H1 (cell line): ENCODE data around the gene ATP13A2. TPM values are rescaled to one million over a fixed set of nuclear protein-coding genes. Genes with fewer than 3 reads are reported as not detected.

Experiments used
- BACH1 ChIP-seq: IDR thresholded peaks from 2 replicates; pipeline ENCODE4 v1.6.1; 2012; ENCODE audit warnings: low read length, improper control_type of control experiment
- CBX5 ChIP-seq: fragments of 300-800, 300-1000 bp; sonication (generic); IDR thresholded peaks from 2 replicates; pipeline ENCODE4 v1.7.1; 2016; ENCODE audit warnings: antibody characterized with exemption, low read length, low read depth
- CEBPB ChIP-seq: IDR thresholded peaks from 2 replicates; pipeline ENCODE4 v1.6.1; 2012; ENCODE audit warnings: low read depth, low read length
- CHD1 ChIP-seq: IDR thresholded peaks from 2 replicates; pipeline ENCODE4 v1.6.1; 2012; ENCODE audit warnings: low read depth, low read length, improper control_type of control experiment
- CREB1 ChIP-seq: IDR thresholded peaks from 2 replicates; pipeline ENCODE4 v1.6.1; 2012; ENCODE audit warnings: inconsistent platforms
- MAX ChIP-seq: IDR thresholded peaks from 2 replicates; pipeline ENCODE4 v1.6.1; 2012; ENCODE audit warnings: inconsistent platforms
- NANOG ChIP-seq: IDR thresholded peaks from 2 replicates; pipeline ENCODE4 v1.6.1; 2011; ENCODE audit warnings: low read length, low read depth, mild to moderate bottlenecking, inconsistent platforms; ENCODE audit not compliant: insufficient read depth, poor library complexity, severe bottlenecking
- POLR2A ChIP-seq, 2 experiments: IDR thresholded peaks; 1 replicate in 1 of 2; 2 replicates in 1 of 2; pipeline ENCODE4 v1.6.1; 2011; ENCODE audit warnings: low read depth in 2 of 2, low read length in 2 of 2, mild to moderate bottlenecking in 2 of 2; ENCODE audit errors: control extremely low read depth in 1 of 2
- POLR2AphosphoS5 ChIP-seq: IDR thresholded peaks from 2 replicates; pipeline ENCODE4 v1.6.1; 2011; ENCODE audit warnings: low read depth, low read length
- SP4 ChIP-seq: IDR thresholded peaks from 2 replicates; pipeline ENCODE4 v1.6.1; 2012; ENCODE audit warnings: low read length, inconsistent platforms
- polyA plus RNA-seq, 7 experiments: library from polyadenylated mRNA; depleted of rRNA in 3 of 7; stranded (reverse) in 5 of 7; unstranded in 2 of 7; fragments of >200 nt in 5 of 7; fragments of 200-250 nt in 2 of 7; gene quantifications; 1 replicate in 5 of 7; 2 replicates in 1 of 7; 4 replicates in 1 of 7; pipeline versions ENCODE4 v1.2.1 to v1.2.3, GENCODE V29; 2011 to 2013; ENCODE audit warnings: missing spikeins in 2 of 7, mixed read lengths in 2 of 7
- total RNA-seq: library from RNA; stranded (reverse); fragmentation: NEBNext Ultra II Directional; extraction: Animal tissue kit (Norgen Biotek cat#: 25700); gene quantifications from 2 replicates; pipeline ENCODE4 v1.2.1, GENCODE V29; 2021
- TF ChIP-seq, protein P1 (sequence below), 3 experiments: IDR thresholded peaks; 1 replicate in 2 of 3; 2 replicates in 1 of 3; pipeline versions ENCODE4 v1.5.1 to v1.6.1; 2011; ENCODE audit warnings: low read length in 3 of 3, mild to moderate bottlenecking in 3 of 3, inconsistent platforms in 2 of 3, low read depth in 1 of 3, moderate library complexity in 1 of 3; ENCODE audit not compliant: insufficient read depth in 1 of 3; ENCODE audit errors: control extremely low read depth in 1 of 3

Gene ATP13A2
- total and polyA plus RNA-seq, 2 of the 8 experiments (the other 6 are each of a cell fraction or from before 2014, with no cell fraction given) = 82.1 to 83.6 TPM

DNA sequence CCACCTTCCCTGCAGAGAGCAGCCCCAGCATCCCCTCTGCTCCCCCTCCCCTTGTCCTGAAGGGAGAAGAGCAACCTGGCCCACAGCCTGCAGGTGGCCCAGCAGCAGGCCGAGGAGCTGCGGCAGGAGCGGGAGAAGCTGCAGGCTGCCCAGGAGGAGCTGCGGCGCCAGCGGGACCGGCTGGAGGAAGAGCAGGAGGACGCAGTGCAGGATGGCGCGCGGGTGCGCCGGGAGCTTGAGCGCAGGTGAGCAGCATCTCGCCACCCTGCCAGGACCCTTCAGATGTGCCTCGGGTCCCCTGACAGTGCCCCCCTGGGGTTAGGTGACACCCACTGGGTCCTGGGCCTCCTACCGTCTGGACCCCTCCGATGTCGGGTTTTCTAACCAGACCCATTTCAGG, 67.7 kb downstream of the ATP13A2 start (continued):
- TF ChIP-seq, protein P1, sequence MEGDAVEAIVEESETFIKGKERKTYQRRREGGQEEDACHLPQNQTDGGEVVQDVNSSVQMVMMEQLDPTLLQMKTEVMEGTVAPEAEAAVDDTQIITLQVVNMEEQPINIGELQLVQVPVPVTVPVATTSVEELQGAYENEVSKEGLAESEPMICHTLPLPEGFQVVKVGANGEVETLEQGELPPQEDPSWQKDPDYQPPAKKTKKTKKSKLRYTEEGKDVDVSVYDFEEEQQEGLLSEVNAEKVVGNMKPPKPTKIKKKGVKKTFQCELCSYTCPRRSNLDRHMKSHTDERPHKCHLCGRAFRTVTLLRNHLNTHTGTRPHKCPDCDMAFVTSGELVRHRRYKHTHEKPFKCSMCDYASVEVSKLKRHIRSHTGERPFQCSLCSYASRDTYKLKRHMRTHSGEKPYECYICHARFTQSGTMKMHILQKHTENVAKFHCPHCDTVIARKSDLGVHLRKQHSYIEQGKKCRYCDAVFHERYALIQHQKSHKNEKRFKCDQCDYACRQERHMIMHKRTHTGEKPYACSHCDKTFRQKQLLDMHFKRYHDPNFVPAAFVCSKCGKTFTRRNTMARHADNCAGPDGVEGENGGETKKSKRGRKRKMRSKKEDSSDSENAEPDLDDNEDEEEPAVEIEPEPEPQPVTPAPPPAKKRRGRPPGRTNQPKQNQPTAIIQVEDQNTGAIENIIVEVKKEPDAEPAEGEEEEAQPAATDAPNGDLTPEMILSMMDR (IDR thresholded peaks at IDR 0.05; ENCODE audit: control extremely low read depth in 1 of 3, insufficient read depth in 1 of 3, low read depth in 1 of 3, low read length in 3 of 3) = no peak
- TF ChIP-seq POLR2AphosphoS5 (no peak), CHD1 (no peak), SP4 (no peak), CBX5 (no peak), CREB1 (no peak), POLR2A (IDR thresholded peaks at IDR 0.05; ENCODE audit: control extremely low read depth in 1 of 2, low read depth in 2 of 2, low read length in 2 of 2) (no peak), NANOG (no peak), BACH1 (no peak), CEBPB (no peak), MAX (no peak)
